NCI-H187 (cell line): ENCODE measurements around the gene SERPINA12.
A peak's percentile ranks its signal among the peaks of the same experiment; 100 is the strongest.

ENCODE experiments used
- DNase-seq, 2 experiments: peaks; one replicate each; lab custom pipeline; 2025; lab: John Stamatoyannopoulos, UW

The SERPINA12 gene

GRCh38 chr14:94509356-94509755, at the start of gene SERPINA12:
Gene SERPINA12, minus strand, starts transcription at chr14:94509469. Its CDS starts 11,072 bp downstream, at chr14:94498397.
- DNase-seq: no peak

GRCh38 chr14:94558842-94559241, 49.6 kb upstream of the SERPINA12 start:
- no peak for DNase-seq

GRCh38 chr14:94557327-94557726, 48.1 kb upstream of the SERPINA12 start:
- no peak for DNase-seq

- DNase-seq: no peak
Measured at GRCh38 chr14:94555991-94556390, 46.7 kb upstream of the SERPINA12 start.

GRCh38 chr14:94550041-94550440, 40.8 kb upstream of the SERPINA12 start:
- DNase-seq: no peak

- DNase-seq: peak; percentile 4 to 29
Measured at GRCh38 chr14:94548999-94549985, 40.0 kb upstream of the SERPINA12 start.

- no peak for DNase-seq
Measured at GRCh38 chr14:94548131-94548998, 39.1 kb upstream of the SERPINA12 start.

GRCh38 chr14:94547726-94548125, 38.5 kb upstream of the SERPINA12 start:
- no peak for DNase-seq

GRCh38 chr14:94547151-94547680, 37.9 kb upstream of the SERPINA12 start:
- DNase-seq: no peak

GRCh38 chr14:94545131-94545841, 36.0 kb upstream of the SERPINA12 start:
- no peak for DNase-seq

- DNase-seq: no peak
Measured at GRCh38 chr14:94544726-94545125, 35.5 kb upstream of the SERPINA12 start.

GRCh38 chr14:94543449-94544124, 34.3 kb upstream of the SERPINA12 start:
- DNase-seq: no peak

GRCh38 chr14:94542811-94543440, 33.7 kb upstream of the SERPINA12 start:
- no peak for DNase-seq

GRCh38 chr14:94542111-94542810, 33.0 kb upstream of the SERPINA12 start:
- DNase-seq: no peak

- DNase-seq: no peak
Measured at GRCh38 chr14:94541234-94541975, 32.1 kb upstream of the SERPINA12 start.

- DNase-seq: no peak
Measured at GRCh38 chr14:94540031-94540794, 30.9 kb upstream of the SERPINA12 start.

GRCh38 chr14:94539181-94539580, 29.9 kb upstream of the SERPINA12 start:
- DNase-seq: no peak

- DNase-seq: no peak
Measured at GRCh38 chr14:94538070-94538740, 28.9 kb upstream of the SERPINA12 start.
